MG63 (cell line): ENCODE data around the gene TPRG1. TPM values are rescaled to one million over a fixed set of nuclear protein-coding genes. Genes with fewer than 3 reads are reported as not detected.

Source experiments
- DNase-seq: peaks from one replicate; pipeline ENCODE4 v3.0.0-alpha.2; 2020
- H3K27me3 ChIP-seq: fragments of 250-450 bp; sonication (Bioruptor Pico); 2 replicates; pipeline ENCODE4 v1.5.1; 2020; ENCODE audit warnings: mild to moderate bottlenecking, moderate library complexity
- H3K36me3 ChIP-seq: fragments of 250-450 bp; sonication (Bioruptor Pico); 2 replicates; pipeline ENCODE4 v1.5.1; 2020; ENCODE audit warnings: mild to moderate bottlenecking, moderate library complexity
- H3K4me3 ChIP-seq: fragments of 250-450 bp; sonication (Bioruptor Pico); 2 replicates; pipeline ENCODE4 v1.5.1; 2020; ENCODE audit warnings: mild to moderate bottlenecking, moderate library complexity
- H3K9me3 ChIP-seq: fragments of 250-450 bp; sonication (Bioruptor Pico); 2 replicates; pipeline ENCODE4 v1.5.1; 2020; ENCODE audit warnings: mild to moderate bottlenecking, moderate library complexity
- total RNA-seq: library from RNA; depleted of rRNA; stranded (reverse); fragments of >200 nt; shearing (Covaris generic); gene quantifications from 2 replicates; pipeline ENCODE4 v1.2.3, GENCODE V29; 2014; ENCODE audit warnings: low replicate concordance

TPRG1 gene
- total RNA-seq, 1 experiment from 2014 or later: 0.16 TPM

DNA sequence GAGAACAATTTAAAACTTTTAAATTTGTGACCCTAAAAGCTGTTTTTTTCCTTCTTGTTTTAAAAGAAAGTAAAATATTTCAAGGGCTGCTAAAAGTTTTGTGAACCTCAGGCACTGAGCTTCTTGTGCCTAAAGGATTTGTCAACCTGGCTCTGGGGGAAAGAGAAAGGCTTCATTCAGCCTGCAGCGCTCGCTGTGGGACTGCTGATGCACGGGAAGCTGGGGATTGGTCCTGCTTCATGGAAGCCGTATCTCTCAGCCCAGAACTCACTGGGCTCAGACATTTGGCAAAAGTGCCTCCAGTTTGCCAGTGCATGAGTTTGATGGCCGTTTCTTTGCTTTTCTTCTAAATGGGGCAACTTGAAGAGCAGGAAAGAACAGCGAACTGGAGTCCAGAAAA lies 30.8 kb downstream of the TPRG1 start:
- H3K9me3 ChIP-seq: no peaks in the 10 kb centered on the region
- peak; percentile 12 for DNase-seq
- H3K4me3 ChIP-seq: no peak overlapping the region
- H3K27me3 ChIP-seq: no peaks in the 10 kb centered on the region
- no peaks in the 10 kb centered on the region for H3K36me3 ChIP-seq

DNA sequence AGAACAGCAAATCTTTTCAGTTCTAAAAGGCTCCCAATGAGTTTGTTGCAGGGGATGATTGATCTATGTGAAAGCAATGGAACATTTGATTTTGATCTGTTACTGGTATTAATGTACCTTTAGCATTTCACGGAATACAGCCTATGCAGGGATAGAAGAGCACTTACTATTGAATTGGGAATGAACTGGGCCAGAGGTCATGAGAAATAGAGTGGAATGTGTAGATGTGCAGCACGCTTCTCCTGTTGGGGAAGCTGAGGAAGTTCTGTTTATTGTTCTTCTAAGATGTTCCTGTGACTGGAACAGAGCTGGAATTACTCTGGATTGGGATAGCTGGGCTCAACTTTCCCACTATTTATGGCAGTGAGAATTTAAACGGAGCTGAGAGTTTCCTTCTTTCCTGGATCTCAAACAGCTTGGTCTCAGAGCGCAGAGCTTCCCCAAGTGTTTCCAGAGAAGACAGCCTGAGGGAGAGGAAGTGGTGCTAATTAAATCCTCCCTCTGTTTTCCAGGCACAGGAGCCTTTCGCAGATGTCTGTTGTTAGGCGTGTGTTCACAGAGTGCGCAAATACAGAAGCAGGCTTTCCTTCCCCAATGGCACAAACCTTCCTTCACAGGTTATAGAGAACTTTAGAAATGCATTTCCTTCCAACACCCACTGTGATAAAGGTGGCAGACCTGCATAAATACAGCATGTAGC lies 32.5 kb downstream of the TPRG1 start:
- Histone ChIP-seq H3K4me3 (no peak overlapping the region), H3K36me3 (no peaks in the 10 kb centered on the region), H3K27me3 (no peaks in the 10 kb centered on the region), H3K9me3 (no peaks in the 10 kb centered on the region)
- no peak for DNase-seq

GRCh38 chr3:189204937-189205336 lies 33.2 kb downstream of the TPRG1 start:
- H3K9me3 ChIP-seq: no peaks in the 10 kb centered on the region
- H3K36me3 ChIP-seq: no peaks in the 10 kb centered on the region
- no peaks in the 10 kb centered on the region for H3K27me3 ChIP-seq
- H3K4me3 ChIP-seq: no peak overlapping the region
- DNase-seq: no peak

GRCh38 chr3:189210251-189210770 lies 38.5 kb downstream of the TPRG1 start:
- no peaks in the 10 kb centered on the region for H3K36me3 ChIP-seq
- no peak for DNase-seq
- H3K4me3 ChIP-seq: no peak overlapping the region
- no peaks in the 10 kb centered on the region for H3K27me3 ChIP-seq
- H3K9me3 ChIP-seq: no peaks in the 10 kb centered on the region

DNA sequence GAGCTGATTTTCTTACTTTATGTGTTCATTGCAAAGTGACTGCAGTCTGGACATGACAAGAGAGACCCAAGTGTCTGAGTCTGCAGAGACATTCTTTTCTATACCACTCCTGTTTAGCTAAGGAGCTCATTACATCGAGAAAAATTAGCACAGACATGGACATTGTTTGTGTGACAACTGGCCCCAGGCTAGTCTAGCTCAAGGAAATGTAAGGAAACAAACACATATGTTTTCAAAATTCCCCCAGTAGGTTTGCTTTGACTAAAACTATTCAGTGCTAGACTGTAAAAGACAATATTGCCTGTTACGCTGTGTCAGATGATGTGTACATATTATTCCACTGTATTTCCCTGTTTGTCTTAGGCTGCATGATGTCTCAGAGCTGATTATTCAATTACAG lies 40.9 kb downstream of the TPRG1 start:
- Histone ChIP-seq H3K4me3 (no peak overlapping the region), H3K9me3 (no peaks in the 10 kb centered on the region), H3K36me3 (no peaks in the 10 kb centered on the region), H3K27me3 (no peaks in the 10 kb centered on the region)
- no peak for DNase-seq

- Histone ChIP-seq H3K36me3 (no peaks in the 10 kb centered on the region), H3K9me3 (no peaks in the 10 kb centered on the region), H3K27me3 (no peaks in the 10 kb centered on the region), H3K4me3 (no peak overlapping the region)
- DNase-seq: no peak
Observed at GRCh38 chr3:189214651-189215050, 42.9 kb downstream of the TPRG1 start.

DNA sequence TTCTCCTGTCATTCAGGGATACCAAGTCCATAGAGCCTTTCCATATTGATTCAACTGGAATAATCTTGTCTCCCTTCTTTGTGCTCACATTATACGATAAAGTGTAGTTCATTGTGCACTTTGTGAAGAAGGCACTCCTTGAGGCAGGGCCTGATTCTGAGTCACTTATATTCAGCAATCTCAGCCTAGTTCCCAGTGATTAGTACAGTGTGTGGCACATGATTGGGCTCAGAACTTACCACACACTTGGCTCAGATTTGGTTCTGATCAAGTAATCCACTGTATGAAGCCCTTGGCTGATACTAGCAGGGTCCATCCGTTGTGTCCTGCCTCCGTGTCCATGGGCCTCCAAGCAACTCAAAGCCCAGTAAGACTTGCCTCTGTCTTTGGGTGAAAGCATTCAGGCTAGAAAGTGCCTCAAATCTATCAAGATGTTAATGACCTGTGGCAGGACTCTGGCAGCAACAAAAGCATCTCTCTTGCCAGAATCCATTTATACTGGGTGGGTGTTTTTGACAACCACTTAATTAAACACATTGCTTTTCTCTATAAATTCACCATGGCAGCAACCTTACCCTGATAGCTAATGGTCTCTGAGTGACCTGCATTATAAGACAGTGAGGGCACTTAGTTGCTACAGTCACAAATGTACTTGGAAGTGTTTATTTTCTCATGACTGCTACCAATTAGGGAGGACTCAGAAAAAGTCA lies 51.3 kb downstream of the TPRG1 start:
- Histone ChIP-seq H3K36me3 (no peaks in the 10 kb centered on the region), H3K9me3 (no peaks in the 10 kb centered on the region), H3K4me3 (no peak overlapping the region), H3K27me3 (peaks cover 5% of the 10 kb centered on the region; the same call in 1 of the 2 replicates)
- no peak for DNase-seq

GRCh38 chr3:189225431-189225830 lies 53.7 kb downstream of the TPRG1 start:
- no peaks in the 10 kb centered on the region for H3K36me3 ChIP-seq
- no peak overlapping the region for H3K4me3 ChIP-seq
- no peak for DNase-seq
- no peaks in the 10 kb centered on the region for H3K9me3 ChIP-seq
- H3K27me3 ChIP-seq: peaks cover 5% of the 10 kb centered on the region; the same call in 1 of the 2 replicates

GRCh38 chr3:189227249-189227648 lies 55.5 kb downstream of the TPRG1 start:
- Histone ChIP-seq H3K4me3 (no peak overlapping the region), H3K9me3 (no peaks in the 10 kb centered on the region), H3K27me3 (peaks cover 5% of the 10 kb centered on the region; the same call in 1 of the 2 replicates), H3K36me3 (no peaks in the 10 kb centered on the region)
- no peak for DNase-seq

DNA sequence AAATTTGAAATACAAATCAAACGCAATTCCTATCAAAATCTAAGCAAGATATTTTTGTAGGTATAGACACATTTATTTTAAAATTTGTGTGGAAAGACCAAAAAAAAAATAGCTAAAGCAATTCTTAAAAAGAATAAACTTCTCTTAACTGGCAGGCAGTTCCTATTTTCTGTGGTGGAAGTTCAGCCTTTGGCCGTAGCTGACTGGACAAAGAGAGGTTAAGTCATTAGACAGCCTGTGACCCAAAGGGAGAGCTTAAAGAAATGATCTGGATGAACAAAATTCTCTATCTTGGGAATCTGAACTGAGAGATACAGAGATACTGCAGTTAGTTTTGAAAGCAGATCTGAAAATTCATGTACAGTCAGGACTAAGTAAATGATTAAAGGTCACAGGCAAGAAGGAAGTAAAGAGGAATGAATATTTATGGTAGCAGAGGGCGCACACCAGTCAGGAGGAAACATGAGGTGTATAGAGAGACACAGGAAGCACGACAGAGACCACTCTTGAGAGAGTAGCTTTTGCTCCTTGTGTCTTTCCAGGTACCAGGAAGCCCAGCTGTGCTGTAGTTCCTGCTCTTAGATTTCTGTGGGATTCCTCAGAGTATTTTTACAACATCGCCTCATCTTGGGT lies 57.5 kb downstream of the TPRG1 start:
- no peak overlapping the region for H3K4me3 ChIP-seq
- H3K9me3 ChIP-seq: no peaks in the 10 kb centered on the region
- no peaks in the 10 kb centered on the region for H3K36me3 ChIP-seq
- peaks cover 5% of the 10 kb centered on the region; the same call in 1 of the 2 replicates for H3K27me3 ChIP-seq
- no peak for DNase-seq

DNA sequence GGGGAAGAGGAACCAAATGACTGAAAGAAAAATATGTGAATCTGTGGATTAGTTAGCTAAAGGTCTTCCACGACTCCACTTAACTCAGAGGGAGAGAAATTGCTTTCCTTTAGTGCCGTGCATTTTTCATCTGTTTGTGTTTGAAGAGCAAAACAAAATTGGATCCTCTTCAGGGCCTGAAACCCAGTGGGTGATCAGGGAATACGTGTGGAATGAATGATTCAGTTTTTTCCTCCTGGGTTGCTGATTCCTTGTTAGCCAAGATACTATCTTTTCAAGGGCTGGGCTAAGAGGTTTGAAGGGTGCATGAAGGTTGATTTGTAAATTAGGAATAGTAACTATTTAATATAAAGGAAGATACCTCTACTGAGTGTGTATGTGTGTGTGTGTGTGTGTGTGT lies 61.0 kb downstream of the TPRG1 start:
- no peak overlapping the region for H3K4me3 ChIP-seq
- H3K27me3 ChIP-seq: no peaks in the 10 kb centered on the region; the same call in 1 of the 2 replicates
- no peaks in the 10 kb centered on the region for H3K36me3 ChIP-seq
- H3K9me3 ChIP-seq: no peaks in the 10 kb centered on the region
- DNase-seq: no peak

DNA sequence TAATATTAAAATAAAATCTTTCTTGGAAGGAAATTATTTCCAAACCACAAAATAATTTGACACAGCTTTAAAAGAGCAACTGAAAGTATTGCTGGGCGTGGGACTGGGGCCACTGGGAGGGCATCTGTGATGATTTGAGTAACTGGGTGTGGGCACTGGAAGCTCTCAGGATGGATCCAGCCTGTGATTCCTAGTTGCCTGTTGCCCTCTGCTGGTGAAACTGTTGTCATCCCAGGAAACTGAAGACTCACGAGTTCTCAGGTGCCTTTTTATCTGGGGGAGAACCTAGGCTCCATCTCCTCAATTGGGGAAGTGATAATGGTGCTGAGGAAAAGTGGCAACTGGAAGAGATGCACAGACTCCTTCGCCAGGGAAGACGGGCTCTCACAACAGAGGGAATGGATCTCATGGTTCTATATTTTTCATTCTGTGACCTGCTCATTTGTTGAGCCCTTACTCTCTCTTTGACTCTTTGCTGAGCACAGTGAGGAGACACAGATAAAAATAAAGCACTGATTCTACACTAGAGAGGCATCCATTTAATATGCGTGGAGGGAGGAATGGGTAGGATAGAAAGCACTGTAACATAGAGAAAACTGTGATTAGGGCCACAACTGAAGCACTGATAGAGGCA lies 61.6 kb downstream of the TPRG1 start:
- Histone ChIP-seq H3K9me3 (no peaks in the 10 kb centered on the region), H3K4me3 (no peak overlapping the region), H3K36me3 (no peaks in the 10 kb centered on the region), H3K27me3 (no peaks in the 10 kb centered on the region; the same call in 1 of the 2 replicates)
- DNase-seq: peak; percentile 64

GRCh38 chr3:189235214-189235613 lies 63.4 kb downstream of the TPRG1 start:
- DNase-seq: no peak
- Histone ChIP-seq H3K9me3 (no peaks in the 10 kb centered on the region; the same call in 1 of the 2 replicates), H3K4me3 (no peak overlapping the region), H3K36me3 (no peaks in the 10 kb centered on the region), H3K27me3 (no peaks in the 10 kb centered on the region; the same call in 1 of the 2 replicates)

DNA sequence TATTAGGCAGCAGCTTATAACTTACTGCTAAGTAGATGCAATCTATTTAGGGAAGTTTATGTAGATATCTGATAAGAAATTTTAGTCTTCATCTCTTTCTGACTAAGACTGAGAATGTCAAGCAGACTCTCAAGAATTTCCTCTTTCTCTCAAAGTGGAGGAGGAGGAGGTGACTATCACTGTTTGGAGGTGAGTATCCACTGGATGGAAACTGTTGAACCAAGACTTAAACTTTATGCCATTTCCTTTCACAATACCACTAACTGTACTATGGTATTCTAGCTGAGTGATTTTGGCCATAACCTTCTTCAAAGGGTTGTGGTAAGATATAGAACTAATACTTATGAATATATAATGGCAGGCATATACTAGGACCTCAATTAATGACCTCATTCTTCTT lies 64.6 kb downstream of the TPRG1 start:
- H3K36me3 ChIP-seq: no peaks in the 10 kb centered on the region
- no peak overlapping the region for H3K4me3 ChIP-seq
- H3K9me3 ChIP-seq: no peaks in the 10 kb centered on the region; the same call in 1 of the 2 replicates
- DNase-seq: no peak
- no peaks in the 10 kb centered on the region; the same call in 1 of the 2 replicates for H3K27me3 ChIP-seq

DNA sequence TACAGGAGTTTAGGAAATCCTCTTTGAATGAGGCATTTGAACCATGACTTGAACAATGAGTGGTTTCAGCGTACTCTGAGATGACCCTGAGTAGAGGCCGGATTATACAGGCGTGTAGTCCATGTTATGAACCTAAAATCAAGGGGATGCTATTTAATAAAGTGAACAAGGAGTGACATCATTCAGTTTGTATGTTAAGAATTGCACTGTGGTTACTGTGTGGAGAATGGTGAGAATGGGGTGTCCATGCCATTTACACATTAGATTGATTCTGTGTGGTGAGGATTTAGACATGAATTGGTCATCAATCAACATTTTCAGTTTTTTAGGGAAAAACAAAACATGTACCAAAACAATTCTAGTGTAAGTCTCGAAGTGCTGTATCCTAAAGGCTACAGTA lies 65.8 kb downstream of the TPRG1 start:
- Histone ChIP-seq H3K4me3 (no peak overlapping the region), H3K27me3 (no peaks in the 10 kb centered on the region; the same call in 1 of the 2 replicates), H3K9me3 (no peaks in the 10 kb centered on the region; the same call in 1 of the 2 replicates), H3K36me3 (no peaks in the 10 kb centered on the region)
- no peak for DNase-seq

DNA sequence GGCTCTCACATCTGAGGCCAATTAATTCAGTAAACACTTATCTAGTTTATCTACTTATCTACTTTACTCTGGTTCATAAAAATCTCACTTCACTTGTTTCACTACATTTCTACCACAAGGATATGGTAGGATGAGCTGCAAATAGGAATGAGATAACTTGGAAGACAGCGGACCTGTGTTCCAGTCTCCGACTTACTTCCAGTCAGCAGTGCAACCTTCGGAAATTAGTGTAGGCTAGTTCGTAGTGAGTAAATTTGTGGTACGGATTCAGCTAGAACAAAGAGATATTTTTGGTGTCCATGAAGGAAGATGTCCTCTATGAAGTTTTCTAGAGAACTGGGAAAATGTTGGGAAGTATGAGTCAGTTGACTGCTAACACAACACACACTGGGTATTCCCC lies 66.3 kb downstream of the TPRG1 start:
- Histone ChIP-seq H3K36me3 (no peaks in the 10 kb centered on the region), H3K4me3 (no peak overlapping the region), H3K27me3 (no peaks in the 10 kb centered on the region; the same call in 1 of the 2 replicates), H3K9me3 (no peaks in the 10 kb centered on the region; the same call in 1 of the 2 replicates)
- no peak for DNase-seq

DNA sequence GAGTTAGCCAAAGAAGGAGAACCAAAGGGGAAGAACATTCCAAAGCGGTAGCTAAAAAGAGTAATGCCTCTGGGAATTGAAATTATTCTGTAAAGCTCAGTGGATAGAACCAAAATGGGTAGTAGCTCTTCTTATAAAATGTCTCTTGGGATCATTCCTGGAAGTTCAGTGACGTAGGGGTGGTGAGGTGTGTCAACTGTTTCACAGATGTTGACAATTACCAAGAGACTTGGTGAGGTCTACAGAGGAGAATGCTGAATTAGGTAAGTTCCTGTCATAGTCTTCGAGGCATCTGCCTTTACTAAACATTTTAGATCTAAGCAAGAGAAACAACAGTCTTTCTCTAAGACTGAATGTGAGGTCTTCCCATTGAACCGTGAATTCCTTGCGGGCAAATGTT lies 67.8 kb downstream of the TPRG1 start:
- Histone ChIP-seq H3K4me3 (no peak overlapping the region), H3K36me3 (no peaks in the 10 kb centered on the region), H3K27me3 (no peaks in the 10 kb centered on the region; the same call in 1 of the 2 replicates), H3K9me3 (no peaks in the 10 kb centered on the region; the same call in 1 of the 2 replicates)
- DNase-seq: no peak
